Right atrium auricular region (tissue), 2 donors: ENCODE data around the gene RABIF. TPM values are rescaled to one million over a fixed set of nuclear protein-coding genes. Genes with fewer than 3 reads are reported as not detected.
"Not testable (repeated sequence)": the region's sequence is repeated elsewhere in the genome, so short reads cannot be mapped to it uniquely, and the experiment has no call there.

Source experiments
- DNase-seq: peaks from one replicate; pipeline ENCODE4 v3.0.0-alpha.2; 2019; ENCODE audit warnings: low spot score
- H3K27ac ChIP-seq, 2 donors: fragments of 200-600 bp; sonication (generic); 1 replicate in 1 of 2; 2 replicates in 1 of 2; pipeline ENCODE4 v1.5.1; 2016 to 2019
- H3K27me3 ChIP-seq, 2 donors: fragments of 200-600 bp; sonication (generic); one replicate each; pipeline versions ENCODE4 v1.5.1 to v1.6.0; 2017 to 2019
- H3K36me3 ChIP-seq: fragments of 200-600 bp; sonication (generic); one replicate; pipeline ENCODE4 v1.5.1; 2016
- H3K4me1 ChIP-seq, 2 donors: fragments of 200-600 bp; sonication (generic); one replicate each; pipeline versions ENCODE4 v1.5.1 to v1.6.0; 2017 to 2019
- H3K4me3 ChIP-seq, 2 donors: fragments of 200-600 bp; sonication (generic); 1 replicate in 1 of 2; 2 replicates in 1 of 2; pipeline ENCODE4 v1.5.1; 2017 to 2019; ENCODE audit warnings: mild to moderate bottlenecking in 1 of 2, moderate library complexity in 1 of 2
- H3K9me3 ChIP-seq, 2 donors: fragments of 200-600 bp; sonication (generic); one replicate each; pipeline ENCODE4 v1.5.1; 2019
- CTCF ChIP-seq, 2 donors: fragments of 200-600 bp; sonication (generic); IDR thresholded peaks; one replicate each; pipeline ENCODE4 v1.5.1; 2019; ENCODE audit warnings: antibody characterized with exemption in 2 of 2
- total RNA-seq, 2 donors: library from RNA; depleted of rRNA; stranded (reverse); fragments of >200 nt; gene quantifications; one replicate each; pipeline ENCODE4 v1.1.0, GENCODE V29; 2016

The RABIF gene
- total RNA-seq, 2 donors from 2014 or later = 3.0 to 4.3 TPM

DNA sequence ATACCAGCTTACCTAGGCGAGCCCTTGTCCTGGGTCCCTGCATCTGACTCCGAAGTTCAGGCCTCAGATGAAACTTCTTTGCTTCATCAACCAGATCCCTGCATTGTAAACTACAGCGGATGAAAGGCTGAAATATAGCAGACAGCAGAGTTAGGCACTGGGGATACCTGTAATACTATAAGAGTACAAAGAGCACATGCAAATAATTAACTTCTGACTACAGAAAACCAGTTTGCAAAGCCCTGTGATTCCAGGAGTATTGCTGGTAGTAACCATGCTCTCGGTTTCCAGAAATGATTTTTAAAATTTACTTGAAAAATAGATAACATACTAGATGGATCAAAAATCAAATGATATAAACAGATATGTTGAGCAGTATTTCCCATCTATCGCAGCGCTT is 20.0 kb upstream of the RABIF start:
- no peak for DNase-seq
- no peak for TF ChIP-seq CTCF (IDR thresholded peaks at IDR 0.05)
- no peaks in the 10 kb centered on the region for H3K9me3 ChIP-seq
- H3K4me3 ChIP-seq = no peak overlapping the region
- H3K36me3 ChIP-seq = peaks cover 63% of the 10 kb centered on the region
- H3K4me1 ChIP-seq = no peaks in the 10 kb centered on the region
- no peak overlapping the region for H3K27ac ChIP-seq
- H3K27me3 ChIP-seq = no peaks in the 10 kb centered on the region

GRCh38 chr1:202905331-202905730 is 16.4 kb upstream of the RABIF start:
- TF ChIP-seq CTCF (IDR thresholded peaks at IDR 0.05) = no peak
- Histone ChIP-seq H3K36me3 (peaks cover 50% of the 10 kb centered on the region), H3K4me3 (no peak overlapping the region)

GRCh38 chr1:202903808-202904207 is 14.9 kb upstream of the RABIF start:
- not testable (repeated sequence) for DNase-seq, H3K9me3 ChIP-seq, H3K27ac ChIP-seq, H3K4me1 ChIP-seq, H3K4me3 ChIP-seq, H3K27me3 ChIP-seq
- H3K36me3 ChIP-seq = peaks cover 48% of the 10 kb centered on the region

More at GRCh38 chr1:202905331-202905730, 16.4 kb upstream of the RABIF start:
- Histone ChIP-seq H3K27me3 (no peaks in the 10 kb centered on the region), H3K4me1 (no peaks in the 10 kb centered on the region), H3K9me3 (no peaks in the 10 kb centered on the region), H3K27ac (no peak overlapping the region)
- DNase-seq = no peak

DNA sequence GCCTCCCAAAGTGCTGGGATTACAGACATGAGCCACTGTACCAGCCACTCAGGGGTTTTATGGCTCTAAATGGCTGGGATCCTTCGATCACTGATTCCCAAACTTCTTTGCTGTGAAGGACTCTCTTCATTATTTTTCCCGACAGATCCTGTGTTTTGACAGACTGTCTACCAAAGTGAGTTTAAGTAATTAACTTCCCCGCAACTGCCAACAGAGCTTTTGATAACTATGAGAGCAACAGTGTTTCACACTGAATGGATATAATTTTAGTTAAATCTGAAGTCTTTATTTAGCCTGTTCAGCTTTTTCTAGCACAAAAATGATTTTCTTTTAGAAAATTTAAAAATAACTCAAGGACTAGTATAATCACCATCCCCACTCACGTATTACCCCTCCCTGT is 12.6 kb upstream of the RABIF start:
- DNase-seq = no peak
- no peaks in the 10 kb centered on the region for H3K27me3 ChIP-seq
- H3K36me3 ChIP-seq = peaks cover 35% of the 10 kb centered on the region

DNA sequence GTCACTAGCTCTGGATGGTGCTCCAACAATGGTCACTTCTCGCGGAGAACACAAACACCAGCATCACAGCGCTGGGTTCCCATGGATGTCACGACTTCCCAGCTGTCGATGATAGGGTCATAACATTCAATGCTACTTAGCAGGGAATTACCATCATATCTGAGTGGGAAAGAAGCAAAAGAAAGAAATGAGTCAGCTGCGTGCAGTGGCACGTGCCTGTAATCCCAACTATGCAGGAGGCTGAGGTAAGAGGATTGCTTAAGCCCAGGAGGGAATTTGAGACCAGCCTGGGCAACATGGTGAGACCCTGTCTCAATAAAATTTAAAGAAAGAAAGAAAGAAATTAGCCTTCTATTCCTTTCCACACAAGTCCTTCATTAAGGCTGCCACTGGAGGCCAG is 3.6 kb upstream of the RABIF start:
- Histone ChIP-seq H3K27me3 (no peaks in the 10 kb centered on the region), H3K36me3 (peaks cover 50% of the 10 kb centered on the region), H3K9me3 (no peaks in the 10 kb centered on the region), H3K4me1 (peaks cover 0 to 11% of the 10 kb centered on the region in 2 donors), H3K4me3 (no peak overlapping the region), H3K27ac (no peak overlapping the region)
- TF ChIP-seq CTCF (IDR thresholded peaks at IDR 0.05) = no peak
- no peak for DNase-seq

More for the DNA sequence above, 12.6 kb upstream of the RABIF start:
- no peak overlapping the region for H3K4me3 ChIP-seq
- no peaks in the 10 kb centered on the region for H3K4me1 ChIP-seq
- H3K27ac ChIP-seq = no peak overlapping the region
- no peak for TF ChIP-seq CTCF (IDR thresholded peaks at IDR 0.05)
- no peaks in the 10 kb centered on the region for H3K9me3 ChIP-seq

- Histone ChIP-seq H3K9me3 (no peaks in the 10 kb centered on the region), H3K27ac (no peak overlapping the region), H3K27me3 (no peaks in the 10 kb centered on the region), H3K4me3 (no peak overlapping the region), H3K4me1 (peaks cover 0 to 14% of the 10 kb centered on the region in 2 donors), H3K36me3 (peaks cover 35% of the 10 kb centered on the region)
- no peak for DNase-seq
- TF ChIP-seq CTCF (IDR thresholded peaks at IDR 0.05) = no peak
These were observed 1.4 kb upstream of the RABIF start for GRCh38 chr1:202890392-202890791.
